Activated naive CD4-positive, alpha-beta T cell treated with anti-CD3 and anti-CD28 coated beads, Interleukin-2, amount 50 U/mL, for 72 hours (primary cell): Measurements from ENCODE around the gene ZNF652. TPM values are rescaled to one million over a fixed set of nuclear protein-coding genes. Genes with fewer than 3 reads are reported as not detected.

Experiments used
- ATAC-seq, 2 donors: fragments of 150-1000 bp; cut with Tn5 transposase; 2 replicates each; pipeline ENCODE4 v1.10.0; 2021; ENCODE audit warnings: mild to moderate bottlenecking in 2 of 2, moderate library complexity in 2 of 2
- DNase-seq, 2 donors: peaks; one replicate each; pipeline ENCODE4 v3.0.0; 2021 to 2022; ENCODE audit warnings: low spot score in 2 of 2
- H3K27ac Mint-ChIP-seq, 2 donors: one replicate each; pipeline ENCODE4 v1.8.0; 2022; ENCODE audit warnings: mild to moderate bottlenecking in 2 of 2, mixed read lengths in 2 of 2
- H3K36me3 Mint-ChIP-seq, 2 donors: one replicate each; pipeline ENCODE4 v1.8.0; 2022; ENCODE audit warnings: mixed read lengths in 2 of 2
- H3K9me3 Mint-ChIP-seq, 2 donors: one replicate each; pipeline ENCODE4 v1.8.0; 2022; ENCODE audit warnings: mixed read lengths in 2 of 2
- total RNA-seq, 2 donors: library from RNA; stranded (reverse); gene quantifications; one replicate each; pipeline ENCODE4 v1.2.3, GENCODE V29; 2022

Gene ZNF652
- total RNA-seq, 2 donors from 2014 or later = 5.8 to 6.3 TPM

DNA sequence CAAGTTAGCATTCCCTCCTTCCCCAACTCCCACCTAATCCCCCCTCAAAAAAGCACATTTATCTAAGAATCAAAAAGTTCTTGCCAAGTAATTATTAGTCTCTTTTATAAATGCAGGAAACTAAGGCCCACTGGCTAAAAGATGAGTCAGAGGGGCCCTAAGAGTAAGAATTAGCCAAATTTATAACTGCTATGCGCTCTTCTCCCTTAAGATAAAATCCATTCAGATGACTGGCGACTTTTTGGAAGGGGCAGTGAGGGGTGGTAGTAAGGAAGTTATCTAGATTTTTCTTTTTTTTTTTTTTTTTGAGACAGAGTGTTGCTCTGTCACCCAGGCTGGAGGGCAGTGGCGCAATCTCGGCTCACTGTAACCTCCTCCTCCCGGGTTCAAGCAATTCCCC lies 17.1 kb downstream of the ZNF652 start:
- Mint-ChIP-seq H3K9me3 (peaks cover 0 to 4% of the 10 kb centered on the region in 2 donors), H3K36me3 (peaks cover 0 to 15% of the 10 kb centered on the region in 2 donors), H3K27ac (no peak overlapping the region)
- no peak for DNase-seq
- ATAC-seq = no peak

DNA sequence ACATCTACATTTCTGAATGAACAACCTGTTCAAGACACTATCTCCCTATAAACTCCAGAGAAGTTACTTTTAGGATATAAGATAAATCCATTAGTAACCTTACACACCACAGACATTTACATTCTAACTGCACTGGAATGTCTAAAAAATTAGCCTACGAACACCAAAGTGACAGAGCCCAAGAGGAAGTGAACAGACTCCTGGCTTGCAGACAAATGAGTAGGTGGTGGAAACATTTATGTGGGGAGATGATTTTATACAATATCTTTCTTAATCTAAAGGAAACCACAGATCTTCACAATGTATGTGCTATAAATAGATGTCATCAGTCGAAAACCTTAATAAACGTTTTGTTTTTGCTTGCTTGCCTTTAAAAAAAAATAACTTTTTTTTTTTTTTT lies 18.8 kb downstream of the ZNF652 start:
- DNase-seq = no peak
- H3K27ac Mint-ChIP-seq = peak overlapping the region in 1 of 2 donors; percentile 75

DNA sequence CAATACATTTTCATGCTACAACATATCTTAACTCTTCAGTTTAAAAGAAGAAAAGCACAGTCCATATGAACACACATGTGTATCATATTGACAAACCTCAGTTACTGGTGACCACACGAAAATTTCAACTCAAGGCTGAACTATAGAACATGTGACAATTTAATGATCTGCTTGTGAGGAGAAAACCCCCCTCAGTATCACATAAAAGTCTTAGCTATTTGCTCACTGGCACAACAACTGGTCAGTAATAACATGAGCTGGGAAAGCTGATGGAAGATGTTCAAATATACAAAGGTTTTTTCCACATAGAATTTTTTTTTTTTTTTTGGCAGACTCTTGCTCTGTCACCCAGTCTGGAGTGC lies 19.5 kb downstream of the ZNF652 start:
- Mint-ChIP-seq H3K9me3 (no peaks in the 10 kb centered on the region), H3K27ac (peak overlapping the region in 1 of 2 donors; percentile 75), H3K36me3 (no peaks in the 10 kb centered on the region)
- peak; percentile 19 to 45 for ATAC-seq
- no peak for DNase-seq

More for the DNA sequence above, 18.8 kb downstream of the ZNF652 start:
- H3K9me3 Mint-ChIP-seq = peaks cover 0 to 2% of the 10 kb centered on the region in 2 donors
- peak; percentile 57 to 64 for ATAC-seq
- peaks cover 0 to 5% of the 10 kb centered on the region in 2 donors for H3K36me3 Mint-ChIP-seq

DNA sequence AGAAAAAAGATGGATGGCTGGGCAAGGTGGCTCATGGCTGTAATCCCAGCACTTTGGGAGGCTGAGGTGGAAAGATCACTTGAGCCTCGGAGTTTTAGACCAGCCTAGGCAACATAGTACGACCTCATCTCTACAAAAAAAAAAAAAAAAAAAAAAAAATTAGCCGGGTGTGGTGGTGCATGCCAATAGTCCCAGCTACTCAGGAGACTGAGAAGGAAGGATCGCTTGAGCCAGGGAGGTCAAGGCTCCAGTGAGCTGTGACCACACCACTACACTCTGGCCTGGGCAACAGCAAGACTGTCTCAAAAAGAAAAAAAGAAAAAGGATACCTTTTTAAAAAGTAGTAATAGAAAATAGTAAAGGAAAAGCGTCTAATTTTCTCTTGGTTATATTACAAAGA lies 20.7 kb downstream of the ZNF652 start:
- ATAC-seq (no peak), DNase-seq (no peak)
- H3K9me3 Mint-ChIP-seq = no peaks in the 10 kb centered on the region

DNA sequence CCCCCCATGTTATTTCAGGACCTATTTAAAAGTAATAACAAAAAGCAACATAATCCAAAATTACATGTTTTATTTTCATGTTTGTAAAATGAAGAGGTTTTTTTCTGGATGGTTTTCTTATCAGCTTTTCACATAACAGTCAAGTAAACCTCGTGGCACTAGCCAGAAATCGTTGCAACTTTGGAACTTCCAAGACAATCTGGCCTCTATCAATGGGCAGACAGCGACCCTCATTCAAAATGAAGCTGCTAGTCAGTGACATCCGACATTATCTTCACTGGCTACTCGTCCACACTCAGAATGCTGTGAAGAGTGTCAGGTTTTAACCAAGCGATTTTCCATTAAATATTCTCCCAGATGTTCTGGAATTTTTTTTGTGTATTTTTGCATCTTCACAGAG lies 22.7 kb downstream of the ZNF652 start:
- no peak overlapping the region for H3K27ac Mint-ChIP-seq
- no peak for DNase-seq
- no peaks in the 10 kb centered on the region for H3K36me3 Mint-ChIP-seq
- H3K9me3 Mint-ChIP-seq = no peaks in the 10 kb centered on the region
- ATAC-seq = no peak

More for the DNA sequence above, 20.7 kb downstream of the ZNF652 start:
- peak overlapping the region in 1 of 2 donors; percentile 75 for H3K27ac Mint-ChIP-seq
- no peaks in the 10 kb centered on the region for H3K36me3 Mint-ChIP-seq

DNA sequence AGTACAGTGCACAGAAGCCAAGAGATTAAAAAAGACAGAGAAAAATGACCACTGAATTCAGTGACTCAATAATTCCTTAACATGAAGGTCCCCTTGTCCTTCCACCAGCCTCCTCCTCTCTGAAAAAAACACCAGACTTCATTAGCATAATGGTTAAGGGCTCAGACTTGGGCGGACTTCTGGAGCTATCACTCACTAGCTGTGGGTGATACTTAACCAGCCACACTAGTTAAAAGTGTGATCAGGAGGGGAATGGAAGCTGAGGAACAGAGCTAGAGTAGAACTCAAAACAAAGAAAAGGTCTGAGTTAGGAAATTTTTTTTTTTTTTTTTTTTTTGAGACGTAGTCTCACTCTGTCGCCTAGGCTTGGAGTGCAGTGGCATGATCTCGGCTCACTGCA lies 23.2 kb downstream of the ZNF652 start:
- DNase-seq (no peak), ATAC-seq (peak; percentile 17 to 70)
- H3K9me3 Mint-ChIP-seq = no peaks in the 10 kb centered on the region
- peak overlapping the region in 1 of 2 donors; percentile 35 for H3K27ac Mint-ChIP-seq
- no peaks in the 10 kb centered on the region for H3K36me3 Mint-ChIP-seq

DNA sequence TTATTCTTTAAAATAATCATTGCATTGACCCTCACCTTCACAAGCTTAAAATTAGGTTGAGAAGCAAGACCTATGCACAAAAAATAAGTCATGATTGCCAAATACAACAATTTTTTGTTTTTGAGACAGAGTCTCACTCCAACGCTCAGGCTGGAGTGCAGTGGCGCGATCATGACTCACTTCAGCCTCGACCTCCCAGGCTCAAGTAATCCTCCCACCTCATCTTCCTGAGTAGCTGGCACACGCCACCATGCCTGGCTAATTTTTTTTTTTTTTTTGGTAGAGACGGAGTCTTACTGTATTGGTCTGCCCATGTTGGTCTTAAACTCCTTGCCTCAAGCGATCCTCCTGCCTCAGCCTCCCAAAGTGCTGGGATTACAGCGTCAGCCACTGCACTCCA lies 24.2 kb downstream of the ZNF652 start:
- ATAC-seq = peak in 1 of 2 donors; percentile 14
- no peak for DNase-seq
- Mint-ChIP-seq H3K36me3 (no peaks in the 10 kb centered on the region), H3K27ac (peak overlapping the region in 1 of 2 donors; percentile 35), H3K9me3 (no peaks in the 10 kb centered on the region)

DNA sequence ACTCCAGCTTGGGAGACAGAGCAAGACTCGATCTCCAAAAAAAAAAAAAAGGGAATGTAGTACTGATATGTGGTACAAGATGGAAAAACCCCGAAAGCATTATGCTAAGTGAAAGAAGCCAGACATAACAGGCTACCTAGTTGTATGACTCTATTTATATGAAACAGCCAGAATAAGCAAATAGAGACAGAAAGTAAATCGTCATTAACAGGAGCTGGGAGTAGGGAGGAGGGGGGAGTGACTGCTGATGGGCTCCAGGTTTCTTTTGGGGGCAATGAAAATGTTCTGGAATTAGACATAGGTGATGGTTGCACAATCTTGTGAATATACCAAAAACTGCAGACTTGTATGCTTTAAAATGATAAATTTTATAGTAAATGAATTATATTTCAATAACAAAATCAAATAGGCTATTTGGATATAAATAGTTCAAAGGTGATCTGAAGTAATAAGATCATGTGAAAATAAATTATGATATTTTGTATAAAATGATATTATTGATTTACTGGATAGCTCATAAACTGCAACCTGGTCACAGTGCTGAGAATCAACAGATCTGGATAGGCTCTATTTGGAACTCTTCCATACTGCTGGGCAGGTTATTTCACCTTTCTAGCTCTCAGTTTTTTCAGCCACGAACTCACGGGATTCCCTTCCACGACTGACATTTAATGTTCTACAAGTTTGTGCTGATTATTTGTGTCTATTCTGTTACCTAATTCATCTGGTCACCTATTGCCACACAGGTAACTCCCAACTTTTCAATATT lies 27.1 kb downstream of the ZNF652 start:
- no peaks in the 10 kb centered on the region for H3K36me3 Mint-ChIP-seq
- no peaks in the 10 kb centered on the region for H3K9me3 Mint-ChIP-seq
- no peak overlapping the region for H3K27ac Mint-ChIP-seq
- no peak for DNase-seq
- no peak for ATAC-seq

DNA sequence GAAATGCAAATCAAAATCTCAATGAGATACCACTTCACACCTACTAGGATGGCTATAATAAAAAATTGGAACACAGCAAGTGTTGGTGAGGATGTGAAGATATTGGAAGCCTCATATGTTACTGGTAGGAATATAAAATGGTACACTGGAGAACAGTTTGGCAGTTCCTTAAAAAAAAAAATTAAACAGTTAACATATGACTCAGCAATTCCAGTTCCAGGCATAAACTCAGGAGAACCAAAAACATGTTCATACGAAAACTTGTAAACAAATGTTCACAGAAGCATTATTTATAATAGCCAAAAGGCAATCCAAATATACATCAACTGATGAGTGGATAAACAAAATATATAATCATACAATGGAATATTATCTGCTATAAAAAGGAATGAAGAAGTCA lies 28.2 kb downstream of the ZNF652 start:
- ATAC-seq (no peak), DNase-seq (no peak)
- H3K9me3 Mint-ChIP-seq = no peaks in the 10 kb centered on the region
- no peak overlapping the region for H3K27ac Mint-ChIP-seq
- no peaks in the 10 kb centered on the region for H3K36me3 Mint-ChIP-seq

DNA sequence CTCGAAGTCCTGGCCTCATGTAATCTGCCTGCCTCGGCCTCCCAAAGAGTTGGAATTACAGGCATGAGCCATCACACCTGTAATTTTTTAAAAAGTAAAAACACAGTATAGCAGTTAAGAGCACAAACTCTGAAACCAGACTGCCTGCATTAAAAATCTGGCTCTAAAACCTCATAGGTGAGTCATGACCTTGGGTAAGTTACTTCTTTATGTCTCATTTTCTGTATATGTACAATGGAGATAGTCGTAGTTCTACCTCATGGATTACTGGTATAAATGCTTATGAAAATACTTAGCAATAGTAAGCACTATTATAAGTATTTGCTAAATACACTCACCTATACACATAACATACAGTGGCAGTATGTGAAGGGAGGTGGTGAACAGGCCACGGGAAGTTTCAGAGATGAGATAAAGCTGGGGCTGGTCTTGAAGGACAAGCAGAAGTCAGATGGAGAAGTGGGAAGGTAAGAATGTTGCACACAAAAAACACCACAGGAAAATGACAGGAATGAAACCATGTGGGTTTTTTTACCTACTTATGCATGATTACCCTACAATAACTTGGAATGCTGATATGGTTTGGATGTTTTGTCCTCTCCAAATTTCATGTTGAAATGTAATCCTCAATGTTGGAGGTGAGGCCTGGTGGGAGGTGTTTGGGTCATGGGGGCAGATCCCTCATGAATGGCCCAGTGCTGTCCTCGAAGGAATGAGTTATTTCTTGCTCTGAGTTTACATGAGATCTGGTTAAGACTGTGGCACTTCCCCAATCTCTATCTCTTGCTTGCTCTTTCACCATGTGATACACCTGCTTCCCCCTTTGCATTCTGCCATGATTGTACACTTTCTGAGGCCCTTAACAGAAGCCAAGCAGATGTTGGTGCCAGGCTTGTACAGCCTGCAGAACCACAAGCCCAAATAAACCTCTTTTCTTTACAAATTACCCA lies 33.9 kb downstream of the ZNF652 start:
- Mint-ChIP-seq H3K27ac (peak overlapping the region in 1 of 2 donors; percentile 14), H3K36me3 (no peaks in the 10 kb centered on the region), H3K9me3 (no peaks in the 10 kb centered on the region)
- peak; percentile 89 to 96 for ATAC-seq
- no peak for DNase-seq

DNA sequence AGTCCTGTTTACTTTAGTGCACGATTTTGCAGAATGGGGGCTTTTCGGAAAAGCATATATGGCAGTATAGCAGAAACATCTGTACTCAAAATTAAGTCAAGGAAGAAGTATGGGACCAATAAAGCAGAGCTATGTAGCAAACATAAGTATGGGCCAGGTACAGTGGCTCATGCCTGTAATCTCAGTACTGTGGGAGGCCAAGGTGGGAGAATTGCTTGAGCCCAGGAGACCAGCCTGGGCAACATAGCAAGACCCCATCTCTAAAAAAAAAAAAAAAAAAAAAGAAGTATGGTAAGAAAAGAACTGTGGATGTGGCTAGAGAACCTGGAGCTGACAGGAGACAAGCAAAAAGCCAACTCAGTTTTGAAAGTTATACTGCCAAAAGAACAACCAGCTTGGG lies 36.1 kb downstream of the ZNF652 start:
- no peak overlapping the region for H3K27ac Mint-ChIP-seq
- H3K9me3 Mint-ChIP-seq = no peaks in the 10 kb centered on the region
- no peak for DNase-seq
- H3K36me3 Mint-ChIP-seq = no peaks in the 10 kb centered on the region
- no peak for ATAC-seq

DNA sequence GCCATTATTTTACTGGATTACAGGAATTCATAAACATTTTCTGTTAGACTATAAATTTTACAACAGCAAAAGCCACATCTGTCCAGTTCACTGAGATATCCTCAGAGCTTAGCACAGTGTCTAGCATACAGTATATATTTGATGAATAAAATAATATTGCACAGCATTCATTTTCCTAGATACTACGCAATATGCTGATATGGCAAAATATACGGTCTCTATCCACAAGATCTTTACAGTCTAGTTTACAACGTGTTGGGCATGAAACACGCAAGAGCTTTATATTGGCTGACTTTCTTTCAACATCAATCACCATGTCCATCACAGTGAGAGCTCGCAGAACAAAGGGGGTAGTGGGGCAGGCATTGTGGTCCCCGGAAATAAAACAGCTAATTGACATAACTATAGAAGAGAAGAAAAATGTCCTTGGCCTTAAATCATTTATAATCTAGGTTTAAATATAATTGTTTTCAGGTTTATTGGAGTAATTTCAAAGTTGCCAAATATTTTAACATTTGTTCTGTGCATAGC lies 43.5 kb downstream of the ZNF652 start:
- no peak for DNase-seq
- H3K9me3 Mint-ChIP-seq = no peaks in the 10 kb centered on the region
- H3K27ac Mint-ChIP-seq = no peak overlapping the region
- ATAC-seq = no peak
- no peaks in the 10 kb centered on the region for H3K36me3 Mint-ChIP-seq

DNA sequence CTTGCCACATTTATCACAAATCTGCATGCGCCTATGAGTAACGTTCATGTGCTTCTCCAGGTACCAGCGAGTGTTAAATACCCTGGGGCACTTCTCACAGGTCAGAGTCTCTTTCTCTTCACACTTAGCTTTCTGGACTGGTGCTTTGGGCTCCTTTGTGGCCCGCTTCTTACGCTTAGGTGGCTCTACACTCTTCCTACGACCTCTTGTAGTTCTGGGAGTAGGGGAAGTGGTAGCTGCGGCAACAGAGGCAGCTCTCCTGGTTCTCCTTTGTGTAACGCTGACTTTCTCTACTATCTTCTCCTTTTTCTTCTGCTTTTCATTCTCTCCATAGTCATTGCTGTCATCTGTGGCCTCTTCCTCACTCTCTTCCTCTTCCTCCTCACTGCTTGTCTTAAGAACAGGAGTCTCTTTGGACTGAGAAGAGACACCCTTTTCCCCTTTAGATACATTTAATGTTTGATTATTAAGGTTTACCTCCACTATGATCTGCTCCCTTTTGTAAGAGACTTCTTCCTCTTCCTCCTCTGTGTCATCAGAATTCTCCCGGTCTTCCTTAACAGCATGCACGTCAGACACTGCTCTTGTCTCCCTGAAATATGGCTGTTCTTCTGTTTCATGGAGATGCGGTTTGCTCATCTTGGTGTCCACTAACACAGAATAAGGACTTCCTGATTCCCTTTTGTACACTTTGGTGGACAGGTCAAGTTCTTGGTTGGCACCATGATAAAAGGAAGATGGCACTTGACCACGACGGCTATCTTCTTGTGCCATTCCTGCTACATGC lies 45.0 kb downstream of the ZNF652 start:
- DNase-seq (no peak), ATAC-seq (no peak)
- Mint-ChIP-seq H3K27ac (no peak overlapping the region), H3K9me3 (no peaks in the 10 kb centered on the region), H3K36me3 (no peaks in the 10 kb centered on the region)

DNA sequence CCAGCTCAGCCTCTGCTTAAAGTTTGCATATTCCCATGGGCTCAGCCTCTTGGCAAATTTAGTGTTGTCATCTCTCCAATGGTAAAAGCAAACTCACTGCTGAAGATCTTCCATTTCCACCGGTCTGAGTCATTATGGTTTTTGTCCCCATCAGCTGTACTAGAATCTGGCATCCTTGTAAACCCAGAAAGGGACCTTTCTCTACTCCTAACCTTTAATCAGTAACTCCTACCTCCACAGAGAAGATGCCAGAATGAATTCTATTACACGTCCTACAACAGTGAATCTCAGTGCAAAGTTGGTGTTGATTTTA lies 45.8 kb downstream of the ZNF652 start:
- DNase-seq = no peak
- no peak overlapping the region for H3K27ac Mint-ChIP-seq
- no peaks in the 10 kb centered on the region for H3K36me3 Mint-ChIP-seq
- peak in 1 of 2 donors; percentile 2 for ATAC-seq
- H3K9me3 Mint-ChIP-seq = no peaks in the 10 kb centered on the region

DNA sequence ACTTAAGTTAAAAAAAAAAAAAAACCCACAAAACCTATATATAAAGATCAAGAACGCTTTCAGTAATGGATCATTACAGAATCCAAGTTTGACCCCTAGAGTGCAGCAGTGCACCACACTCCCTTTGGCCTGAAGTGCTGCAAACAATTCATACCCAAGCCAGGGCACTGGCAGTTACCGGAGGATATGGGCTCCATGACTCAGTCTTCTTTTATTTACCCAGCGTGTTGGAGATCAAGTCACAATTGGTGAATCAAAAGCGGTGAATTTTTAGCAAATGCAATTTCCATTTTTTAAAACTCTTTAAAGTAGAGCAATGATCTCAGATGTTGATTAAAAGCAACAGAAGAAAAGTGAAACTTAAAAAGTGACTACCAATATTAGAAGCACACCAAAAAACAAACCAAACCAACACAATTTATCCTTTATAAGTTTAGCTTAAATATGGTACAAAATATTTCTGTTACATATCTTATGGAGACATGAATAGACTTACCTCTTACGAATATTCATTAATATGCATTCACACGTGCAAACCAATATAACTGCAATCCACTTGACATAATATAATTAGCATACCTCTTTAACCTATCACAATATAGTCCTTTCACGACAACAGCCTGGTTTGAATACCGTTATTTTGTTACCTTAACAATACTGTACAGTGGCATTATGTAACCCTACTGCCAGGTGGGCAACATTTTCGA lies 46.3 kb downstream of the ZNF652 start:
- H3K27ac Mint-ChIP-seq = no peak overlapping the region
- no peaks in the 10 kb centered on the region for H3K9me3 Mint-ChIP-seq
- H3K36me3 Mint-ChIP-seq = no peaks in the 10 kb centered on the region

DNA sequence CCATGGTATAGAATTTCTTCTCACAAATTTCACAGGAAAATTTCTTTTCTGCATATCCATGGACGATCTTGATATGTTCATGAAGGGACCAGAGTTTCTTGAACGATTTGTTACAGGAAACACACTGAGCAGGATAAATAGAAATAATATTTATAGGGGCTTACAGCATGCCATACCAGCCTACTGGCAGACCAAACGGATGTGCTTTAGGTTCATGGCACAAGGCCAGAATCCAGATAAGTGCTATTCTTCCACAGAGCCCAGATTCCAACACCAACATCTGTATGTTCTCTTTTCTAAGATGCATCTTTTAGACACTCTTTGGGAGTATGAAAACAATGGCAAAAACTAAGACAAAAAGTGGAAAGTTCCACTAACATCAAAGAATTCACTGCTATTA lies 49.3 kb downstream of the ZNF652 start:
- Mint-ChIP-seq H3K36me3 (no peaks in the 10 kb centered on the region), H3K9me3 (no peaks in the 10 kb centered on the region), H3K27ac (no peak overlapping the region)
- ATAC-seq (no peak), DNase-seq (no peak)

More for the DNA sequence above, 46.3 kb downstream of the ZNF652 start:
- peak; percentile 63 to 70 for DNase-seq
- peak; percentile 100 for ATAC-seq
